Endothelial cell of umbilical vein (primary cell): ENCODE data around the gene SEC22C. TPM values are rescaled to one million over a fixed set of nuclear protein-coding genes. Genes with fewer than 3 reads are reported as not detected.
"Not testable (repeated sequence)": the region's sequence is repeated elsewhere in the genome, so short reads cannot be mapped to it uniquely, and the experiment has no call there.

Source experiments
- BruUV-seq: library from RNA; stranded (reverse); fragments of 400-500 nt; replicated peaks from 2 replicates; lab custom pipeline; 2021; lab: Mats Ljungman, UMichigan
- CTCF ChIA-PET: fragments of 300-600, 350-600 bp; sonication (Branson Sonifier 250); formaldehyde crosslinking; loops from one replicate; lab custom pipeline; 2021; ENCODE audit warnings: antibody characterized with exemption, inconsistent platforms; lab: Charles Lee
- POLR2A ChIA-PET: fragments of 300-600, 350-600 bp; sonication (Branson Sonifier 250); formaldehyde crosslinking; loops from one replicate; lab custom pipeline; 2021; ENCODE audit warnings: antibody characterized with exemption, inconsistent platforms; lab: Charles Lee
- DNase-seq: peaks from one replicate; pipeline ENCODE4 v3.0.0-alpha.2; 2011; ENCODE audit warnings: low read depth, low spot score
- FAIRE-seq: peaks from 2 replicates; lab custom pipeline; 2011; peaks lifted over from hg19 to GRCh38; lab: Jason Lieb, UNC
- H2AFZ ChIP-seq: 2 replicates; pipeline ENCODE4 v1.6.0; 2012; ENCODE audit warnings: low read depth, low read length, control low read depth, inconsistent platforms
- H3K27ac ChIP-seq: 2 replicates; pipeline ENCODE4 v1.5.1; 2011; ENCODE audit warnings: low read depth, mild to moderate bottlenecking, control low read depth, low read length, moderate library complexity; ENCODE audit not compliant: insufficient read depth
- H3K27me3 ChIP-seq, 2 experiments: 2 replicates each; pipeline versions ENCODE4 v1.6.0 to v1.6.1; 2011; ENCODE audit warnings: low read length in 2 of 2, mixed read lengths in 1 of 2; ENCODE audit not compliant: control insufficient read depth in 2 of 2, insufficient read depth in 2 of 2
- H3K36me3 ChIP-seq, 2 experiments: 2 replicates in 1 of 2; 3 replicates in 1 of 2; pipeline ENCODE4 v1.5.1; 2011; ENCODE audit warnings: low read length in 2 of 2, mild to moderate bottlenecking in 1 of 2, moderate library complexity in 1 of 2; ENCODE audit not compliant: control insufficient read depth in 2 of 2, insufficient read depth in 2 of 2; ENCODE audit errors: extremely low read depth in 1 of 2
- H3K4me1 ChIP-seq: 3 replicates; pipeline ENCODE4 v1.5.1; 2011; ENCODE audit warnings: mild to moderate bottlenecking, low read length; ENCODE audit not compliant: control insufficient read depth, insufficient read depth; ENCODE audit errors: extremely low read depth
- H3K4me2 ChIP-seq: 2 replicates; pipeline ENCODE4 v1.6.1; 2011; ENCODE audit warnings: low read length, control low read depth, mixed read lengths; ENCODE audit not compliant: insufficient read depth
- H3K4me3 ChIP-seq, 3 experiments: fragments of 200-600 bp in 1 of 3; sonication (generic), shearing (Covaris generic) in 1 of 3; replicated peaks in 1 of 3; 2 replicates each; pipeline ENCODE4 v1.5.1; 2011 to 2016; ENCODE audit warnings: control low read depth in 3 of 3, low read length in 3 of 3, mild to moderate bottlenecking in 2 of 3, inconsistent platforms in 1 of 3, low read depth in 1 of 3, moderate library complexity in 1 of 3; ENCODE audit not compliant: insufficient read depth in 1 of 3
- H3K79me2 ChIP-seq: 2 replicates; pipeline ENCODE4 v1.6.0; 2012; ENCODE audit warnings: low read length, inconsistent platforms; ENCODE audit not compliant: control insufficient read depth, insufficient read depth
- H3K9ac ChIP-seq: replicated peaks from 2 replicates; pipeline ENCODE3; 2011; ENCODE audit warnings: low read length, control low read depth; ENCODE audit not compliant: insufficient read depth; ENCODE audit errors: extremely low read depth
- H3K9me1 ChIP-seq: replicated peaks from 3 replicates; pipeline ENCODE4 v1.6.0; 2011; ENCODE audit warnings: mild to moderate bottlenecking, low read length; ENCODE audit not compliant: control insufficient read depth, insufficient read depth; ENCODE audit errors: extremely low read depth
- H3K9me3 ChIP-seq: replicated peaks from 2 replicates; pipeline ENCODE4 v1.5.1; 2012; ENCODE audit warnings: low read length, inconsistent platforms; ENCODE audit not compliant: control insufficient read depth, insufficient read depth
- H4K20me1 ChIP-seq: replicated peaks from 2 replicates; pipeline ENCODE3; 2011; ENCODE audit warnings: mild to moderate bottlenecking, low read length; ENCODE audit not compliant: control insufficient read depth, insufficient read depth; ENCODE audit errors: extremely low read depth
- POLR2AphosphoS5 ChIP-seq: IDR thresholded peaks from 2 replicates; pipeline ENCODE4 v1.6.1; 2012; ENCODE audit warnings: low read depth, mild to moderate bottlenecking, control low read depth, low read length, moderate library complexity; ENCODE audit not compliant: insufficient read depth
- dilution Hi-C: fragments of 300-500 bp; cut with MboI; formaldehyde crosslinking; loops from one replicate; pipeline ENCODE4 v1.15.0; 2019; ENCODE audit warnings: low sequenced_read_pairs; ENCODE audit not compliant: extremely low pct_ligation_motif_present
- intact Hi-C: fragments of 100-400 bp; cut with micrococcal nuclease; formaldehyde crosslinking; loops from one replicate; pipeline ENCODE4 v1.10.0; 2022
- polyA plus RNA-seq, 4 experiments: library from polyadenylated mRNA; depleted of rRNA in 3 of 4; stranded (reverse) in 3 of 4; unstranded in 1 of 4; fragments of >200 nt; gene quantifications; 2 replicates each; pipeline versions ENCODE4 v1.2.1 to v1.2.3, GENCODE V29; 2011 to 2012; ENCODE audit warnings: missing spikeins in 1 of 4
- total RNA-seq: library from RNA; stranded (reverse); gene quantifications from 2 replicates; pipeline ENCODE4 v1.2.3, GENCODE V29; 2021
- TF ChIP-seq, protein P1 (sequence below), 2 donors: IDR thresholded peaks; 1 replicate in 1 of 2; 2 replicates in 1 of 2; pipeline ENCODE4 v1.5.1; 2011; ENCODE audit warnings: low read length in 2 of 2, mild to moderate bottlenecking in 2 of 2, moderate library complexity in 2 of 2, control low read depth in 1 of 2, inconsistent platforms in 1 of 2, low read depth in 1 of 2; ENCODE audit not compliant: insufficient read depth in 1 of 2; ENCODE audit errors: extremely low read depth in 1 of 2

The SEC22C gene
- total and polyA plus RNA-seq, 2 donors (not counting 3 experiments of a cell fraction or from before 2014, with no cell fraction given) = 43.9 to 61.9 TPM

DNA sequence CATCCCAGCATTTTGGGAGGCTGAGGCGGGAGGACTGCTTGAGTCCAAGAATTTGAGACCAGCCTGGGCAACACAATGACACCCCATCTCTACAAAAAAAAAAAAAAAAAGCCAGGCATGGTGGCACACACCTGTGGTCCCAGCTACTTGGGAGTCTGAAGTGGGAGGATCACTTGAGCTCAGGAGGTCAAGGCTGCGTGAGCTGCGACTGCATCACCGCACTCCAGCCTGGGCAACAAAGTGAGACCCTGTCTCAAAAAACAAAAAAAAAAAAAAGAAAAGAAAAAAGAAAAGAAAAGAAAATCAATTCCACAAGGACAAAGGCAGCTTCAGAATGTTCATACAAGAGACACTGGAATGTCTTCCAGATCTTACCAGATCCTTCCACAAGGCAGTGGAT is 2.4 kb downstream of the SEC22C start:
- H3K9me3 ChIP-seq, H3K9me1 ChIP-seq, H2AFZ ChIP-seq, dilution Hi-C loops, DNase-seq, BruUV-seq, H4K20me1 ChIP-seq, FAIRE-seq, H3K27me3 ChIP-seq, POLR2A ChIA-PET, H3K27ac ChIP-seq, intact Hi-C loops, H3K9ac ChIP-seq, CTCF ChIA-PET, H3K36me3 ChIP-seq, H3K4me3 ChIP-seq, H3K4me2 ChIP-seq: not testable (repeated sequence)
- Histone ChIP-seq H3K4me1 (peaks cover 18% of the 10 kb centered on the region), H3K79me2 (peaks cover 62% of the 10 kb centered on the region)

DNA sequence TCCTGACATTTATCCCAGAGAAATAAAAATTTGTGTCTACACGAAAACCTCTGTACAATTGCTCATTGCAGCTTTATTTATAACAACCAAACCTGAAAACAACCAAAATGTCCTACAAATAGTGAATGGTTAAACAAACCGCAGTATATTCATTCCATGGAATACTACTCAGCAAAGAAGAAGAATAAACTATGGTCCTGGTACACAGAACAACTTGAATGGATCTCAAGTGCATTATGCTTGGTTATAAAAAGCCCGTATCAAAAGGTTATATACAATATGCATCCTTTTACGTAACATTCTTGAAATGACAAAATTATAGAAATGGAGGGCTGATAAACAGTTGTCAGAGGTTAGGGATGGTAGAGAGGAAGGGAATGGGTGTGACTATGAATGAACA is 3.7 kb downstream of the SEC22C start:
- FAIRE-seq = no peak
- intact Hi-C loops (no loop called here), dilution Hi-C loops (no loop called here)
- no peaks in the 10 kb centered on the region for H3K9me1 ChIP-seq
- no peak overlapping the region for H2AFZ ChIP-seq
- H3K4me3 ChIP-seq = no peak overlapping the region
- BruUV-seq = no TSS peak
- H3K27ac ChIP-seq = no peak overlapping the region
- peaks cover 18% of the 10 kb centered on the region for H3K4me1 ChIP-seq
- no peaks in the 10 kb centered on the region for H3K27me3 ChIP-seq
- H3K4me2 ChIP-seq = no peak overlapping the region
- DNase-seq = no peak
- peaks cover 0 to 4% of the 10 kb centered on the region in 2 experiments for H3K36me3 ChIP-seq
- no peaks in the 10 kb centered on the region for H4K20me1 ChIP-seq
- POLR2A ChIA-PET = no interaction called here
- peaks cover 67% of the 10 kb centered on the region for H3K79me2 ChIP-seq
- TF ChIP-seq POLR2AphosphoS5 = no peak
- TF ChIP-seq, protein P1, sequence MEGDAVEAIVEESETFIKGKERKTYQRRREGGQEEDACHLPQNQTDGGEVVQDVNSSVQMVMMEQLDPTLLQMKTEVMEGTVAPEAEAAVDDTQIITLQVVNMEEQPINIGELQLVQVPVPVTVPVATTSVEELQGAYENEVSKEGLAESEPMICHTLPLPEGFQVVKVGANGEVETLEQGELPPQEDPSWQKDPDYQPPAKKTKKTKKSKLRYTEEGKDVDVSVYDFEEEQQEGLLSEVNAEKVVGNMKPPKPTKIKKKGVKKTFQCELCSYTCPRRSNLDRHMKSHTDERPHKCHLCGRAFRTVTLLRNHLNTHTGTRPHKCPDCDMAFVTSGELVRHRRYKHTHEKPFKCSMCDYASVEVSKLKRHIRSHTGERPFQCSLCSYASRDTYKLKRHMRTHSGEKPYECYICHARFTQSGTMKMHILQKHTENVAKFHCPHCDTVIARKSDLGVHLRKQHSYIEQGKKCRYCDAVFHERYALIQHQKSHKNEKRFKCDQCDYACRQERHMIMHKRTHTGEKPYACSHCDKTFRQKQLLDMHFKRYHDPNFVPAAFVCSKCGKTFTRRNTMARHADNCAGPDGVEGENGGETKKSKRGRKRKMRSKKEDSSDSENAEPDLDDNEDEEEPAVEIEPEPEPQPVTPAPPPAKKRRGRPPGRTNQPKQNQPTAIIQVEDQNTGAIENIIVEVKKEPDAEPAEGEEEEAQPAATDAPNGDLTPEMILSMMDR (IDR thresholded peaks at IDR 0.05; ENCODE audit: extremely low read depth in 1 of 2, insufficient read depth in 1 of 2, low read depth in 1 of 2, low read length in 2 of 2) = no peak
- H3K9me3 ChIP-seq = no peaks in the 10 kb centered on the region
- CTCF ChIA-PET = interaction anchor here (0.8 to 1.3 kb wide), 2 partner anchors 12 to 166 kb away, joined by 3 read pairs; no protein-coding TSS in a partner anchor
- H3K9ac ChIP-seq = no peak overlapping the region
